ENCODE data around the gene NFIX. TPM values are rescaled to one million over a fixed set of nuclear protein-coding genes. Genes with fewer than 3 reads are reported as not detected.
A peak's percentile ranks its signal among the peaks of the same experiment; 100 is the strongest.

NFIX gene
- total and polyA plus RNA-seq, 9 of the 15 experiments (the other 6 are each of a cell fraction or from before 2014, with no cell fraction given), result 0.28 to 26.8 (median 5.4) TPM

- 0 out of 2 replicates have a peak, but pooled peaks have one; percentile 32 for TF ChIP-seq ETS1 (conservative IDR thresholded peaks at IDR 0.05; ENCODE audit: control insufficient read depth, low read depth, low read length)
- peak in 1 of 3 experiments; percentile 10 for TF ChIP-seq YY1 (IDR thresholded peaks at IDR 0.05; ENCODE audit: borderline replicate concordance in 1 of 3, control insufficient read depth in 1 of 3, extremely low read depth in 1 of 3, insufficient read depth in 3 of 3, insufficient read length in 1 of 3, insufficient replicate concordance in 2 of 3, low read depth in 1 of 3, low read length in 2 of 3)
- no peak for TF ChIP-seq ZNF445 (CRISPR knock-in tag; IDR thresholded peaks at IDR 0.05; ENCODE audit: low read depth)
- TF ChIP-seq ZNF146 (CRISPR knock-in tag; IDR thresholded peaks at IDR 0.05; ENCODE audit: unreplicated experiment), result no peak
- no peak for TF ChIP-seq IRF9 (tag; IDR thresholded peaks at IDR 0.05)
- no peak for TF ChIP-seq ZNF76 (CRISPR knock-in tag; IDR thresholded peaks at IDR 0.05; ENCODE audit: borderline replicate concordance)
- peak; percentile 53 for TF ChIP-seq RBBP5 (IDR thresholded peaks at IDR 0.05; ENCODE audit: borderline replicate concordance, insufficient read depth, low read length, poor library complexity, severe bottlenecking)
- TF ChIP-seq SFPQ (IDR thresholded peaks at IDR 0.05; ENCODE audit: low read depth, low read length), result no peak
- TF ChIP-seq NFRKB (IDR thresholded peaks at IDR 0.05; ENCODE audit: low read depth), result no peak
- peak; percentile 11 to 16 (median 12); a peak in 2 of 6 replicates for TF ChIP-seq CTCF (IDR thresholded peaks at IDR 0.05 in 2 of 3, conservative IDR thresholded peaks at IDR 0.05 in 1 of 3; ENCODE audit: insufficient read depth in 2 of 3, low read depth in 1 of 3, low read length in 3 of 3)
- TF ChIP-seq HOMEZ (CRISPR knock-in tag; IDR thresholded peaks at IDR 0.05), result peak; percentile 15; the same call in 1 of the 2 replicates
- 0 out of 4 replicates have a peak, but pooled peaks of 1 of the 2 experiments have one; percentile 40 for TF ChIP-seq TRIM24 (IDR thresholded peaks at IDR 0.05)
- TF ChIP-seq ZNF197 (CRISPR knock-in tag; IDR thresholded peaks at IDR 0.05; ENCODE audit: low read depth), result no peak
- TF ChIP-seq SREBF2 (CRISPR knock-in tag; IDR thresholded peaks at IDR 0.05), result no peak
- peak; percentile 42 to 58 for TF ChIP-seq NRF1 (conservative IDR thresholded peaks at IDR 0.05 in 1 of 2, IDR thresholded peaks at IDR 0.05 in 1 of 2)
- no peak for TF ChIP-seq ZNF133 (CRISPR knock-in tag; IDR thresholded peaks at IDR 0.05)
Measured at GRCh38 chr19:13079542-13079986, 84.3 kb downstream of the NFIX start (continued).
